GM18499 (cell line): ENCODE measurements around the gene KIF1A.

Experiments used
- ATAC-seq: cut with Tn5 transposase; IDR thresholded peaks from one replicate; pipeline ENCODE4 v1.9.1; 2021; ENCODE audit warnings: moderate number of reproducible peaks; ENCODE audit not compliant: insufficient read depth, unreplicated experiment

Gene KIF1A

DNA sequence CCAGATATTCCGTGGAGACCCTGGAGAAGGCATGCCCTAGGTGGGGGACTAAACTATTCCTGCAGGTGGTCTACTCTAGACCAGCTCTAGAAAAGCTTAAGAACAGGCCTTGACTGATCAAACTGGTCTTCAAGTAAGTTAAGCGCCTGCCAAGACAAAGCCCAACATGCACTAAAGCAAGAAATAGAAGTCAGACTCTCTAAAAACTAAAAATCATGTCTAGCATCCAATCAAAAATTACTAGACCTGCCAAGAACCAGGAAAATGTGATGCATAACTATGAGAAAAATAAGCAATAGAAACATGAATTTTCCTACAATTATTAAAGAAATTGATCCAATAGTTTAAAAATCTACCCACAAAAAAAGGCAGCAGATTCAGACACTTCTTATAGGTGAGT lies 13.6 kb downstream of the KIF1A start:
- ATAC-seq = no peak

DNA sequence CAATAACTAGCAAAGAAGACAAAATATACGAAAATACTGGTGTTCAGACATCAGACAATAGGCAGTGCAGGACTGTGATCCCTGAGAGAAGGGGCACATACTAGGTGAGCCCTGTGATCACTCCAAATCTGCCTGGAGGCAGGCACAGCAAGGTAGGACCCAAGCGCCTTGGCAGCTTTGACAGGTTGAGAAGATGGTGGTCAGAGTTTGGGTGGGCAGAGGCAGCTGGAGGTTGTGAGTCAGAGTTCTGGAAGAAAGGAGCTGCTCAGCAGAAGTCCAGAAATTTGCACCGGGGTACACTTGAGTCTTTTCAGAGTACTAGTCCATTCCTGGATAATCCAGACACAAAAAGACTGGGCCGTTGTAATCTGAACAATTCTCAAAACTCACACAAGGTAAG lies 14.0 kb downstream of the KIF1A start:
- no peak for ATAC-seq

DNA sequence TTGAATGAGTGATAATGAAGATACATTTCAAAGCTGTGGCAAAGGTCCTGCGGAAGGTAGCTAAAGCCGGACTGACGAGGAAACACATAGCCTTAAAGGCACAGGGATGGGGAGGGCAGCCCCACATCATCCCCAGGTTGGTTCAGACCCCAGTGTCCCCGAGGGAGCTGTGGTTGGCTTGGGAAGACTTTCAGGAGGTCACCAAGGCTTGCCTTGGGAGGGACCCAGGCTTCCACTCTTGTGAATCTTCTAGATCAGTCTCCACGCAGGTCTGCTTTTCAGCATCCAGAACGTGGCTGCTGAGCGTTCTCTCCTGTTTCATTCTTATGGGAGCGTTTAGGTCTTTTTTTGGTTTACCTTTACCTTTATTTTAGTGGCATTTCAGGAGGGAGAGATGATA lies 16.8 kb downstream of the KIF1A start:
- no peak for ATAC-seq

GRCh38 chr2:240799033-240799820 lies 20.8 kb downstream of the KIF1A start:
- no peak for ATAC-seq

DNA sequence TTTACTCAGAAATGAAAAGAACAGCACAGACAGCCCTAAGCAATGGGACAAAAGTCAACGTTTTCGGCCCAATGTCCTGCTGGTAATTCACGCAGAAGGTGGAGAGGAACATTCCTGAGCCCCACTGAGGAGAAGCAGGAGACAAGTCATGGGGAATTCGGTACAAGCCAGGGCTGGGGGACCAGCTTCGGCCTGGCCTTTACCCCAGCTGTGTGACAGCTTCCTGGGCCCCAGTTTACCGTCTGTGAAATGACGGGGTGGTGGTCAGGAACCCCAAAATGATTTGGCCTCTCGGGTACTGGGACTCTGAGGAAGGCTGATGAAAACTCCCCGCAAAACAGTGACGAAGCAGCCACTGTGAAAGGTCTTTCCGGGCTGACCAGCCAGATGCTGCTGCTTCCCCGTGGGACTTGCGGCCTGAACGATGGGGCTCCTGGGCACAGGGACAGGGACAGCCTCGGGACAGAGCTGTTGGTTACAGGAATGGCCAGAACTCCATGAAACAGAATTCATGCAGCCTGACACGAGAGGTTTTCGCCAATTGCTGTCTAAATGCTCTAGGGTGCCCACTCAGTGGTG lies 21.6 kb downstream of the KIF1A start:
- no peak for ATAC-seq

DNA sequence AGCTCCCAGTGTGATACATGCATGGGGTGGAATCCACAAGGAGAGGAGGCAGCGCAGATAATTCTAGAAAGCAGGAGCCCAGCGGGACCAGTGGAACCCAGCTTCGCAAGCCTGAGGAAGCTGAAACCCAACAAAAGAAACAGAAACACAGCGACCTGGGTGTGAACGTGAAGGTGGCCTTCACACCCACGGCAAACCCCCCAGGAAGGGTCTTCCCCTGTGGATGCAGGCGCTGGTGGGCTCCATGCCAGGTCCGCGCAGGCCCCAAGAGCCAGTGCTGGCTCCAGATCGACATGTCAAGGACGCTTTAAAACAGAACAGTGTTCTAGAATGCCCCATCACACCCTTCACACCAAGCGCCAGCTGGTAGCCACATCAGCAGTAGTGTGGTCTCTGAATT lies 22.1 kb downstream of the KIF1A start:
- ATAC-seq = no peak

- ATAC-seq = no peak
These were observed 22.5 kb downstream of the KIF1A start for GRCh38 chr2:240797500-240797895.

DNA sequence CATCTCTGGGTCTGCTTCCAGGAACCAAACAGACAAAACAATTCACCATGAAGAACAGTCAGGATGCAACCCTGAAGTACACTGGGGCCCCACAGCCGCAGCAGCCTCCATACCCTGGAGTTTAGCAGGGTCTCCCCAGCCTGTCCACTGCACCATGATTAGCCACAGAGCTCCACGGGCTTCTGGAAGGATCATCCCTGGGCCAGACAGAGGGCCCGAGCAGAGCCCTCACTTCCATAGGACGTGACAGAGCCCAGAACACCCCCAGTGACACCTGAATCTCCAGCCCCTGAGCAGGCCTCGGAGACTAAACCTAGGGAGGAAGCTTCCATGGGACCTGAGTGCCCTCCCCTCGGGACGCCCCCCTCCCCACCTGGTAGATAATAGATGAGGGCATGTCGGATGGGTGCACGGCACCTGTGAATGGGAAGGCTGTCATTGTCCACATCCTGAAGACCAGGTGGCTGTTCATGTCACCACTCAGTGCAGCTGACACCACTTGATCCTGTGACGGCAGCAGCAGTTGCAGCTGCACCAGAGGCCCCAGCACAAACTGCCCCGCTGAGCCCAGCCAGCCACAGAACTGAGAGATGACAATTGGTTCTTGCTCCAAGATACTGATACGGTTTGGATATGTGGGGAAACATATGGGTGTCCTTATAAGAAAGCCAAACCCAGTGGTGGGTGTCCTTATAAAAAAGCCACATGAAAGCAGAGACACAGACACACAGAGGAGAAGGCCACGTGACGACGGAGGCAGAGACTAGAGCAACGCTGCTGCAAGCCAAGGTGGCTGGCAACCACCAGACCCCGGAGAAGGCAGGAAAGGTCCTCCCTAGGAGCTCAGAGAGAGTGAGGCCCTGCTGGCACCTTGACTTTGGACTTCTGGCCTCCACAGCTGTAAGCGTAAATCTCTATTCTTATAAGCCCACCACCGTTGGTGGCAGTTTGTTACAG lies 23.2 kb downstream of the KIF1A start:
- no peak for ATAC-seq

- no peak for ATAC-seq
These were observed 24.0 kb downstream of the KIF1A start for GRCh38 chr2:240795916-240796510.

DNA sequence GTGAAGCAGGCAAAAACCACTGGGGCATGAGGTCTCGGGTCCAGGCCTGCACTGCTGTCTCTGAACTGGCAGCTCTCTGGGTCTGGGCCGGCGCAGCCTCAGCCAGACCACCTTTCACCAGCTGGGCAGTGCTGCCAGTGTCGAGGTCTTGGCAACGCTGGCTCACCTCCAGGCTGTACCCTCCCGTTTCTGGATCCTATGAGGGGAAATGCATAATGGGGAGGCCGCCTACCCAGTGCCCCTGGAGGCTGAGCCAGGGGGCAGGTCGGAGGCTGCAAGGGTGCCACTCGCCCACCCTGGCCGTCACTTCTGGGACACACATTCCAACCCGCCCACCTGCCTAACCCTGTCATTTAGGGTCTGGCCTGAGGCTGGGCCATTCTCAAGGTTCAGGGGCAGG lies 24.6 kb downstream of the KIF1A start:
- no peak for ATAC-seq

DNA sequence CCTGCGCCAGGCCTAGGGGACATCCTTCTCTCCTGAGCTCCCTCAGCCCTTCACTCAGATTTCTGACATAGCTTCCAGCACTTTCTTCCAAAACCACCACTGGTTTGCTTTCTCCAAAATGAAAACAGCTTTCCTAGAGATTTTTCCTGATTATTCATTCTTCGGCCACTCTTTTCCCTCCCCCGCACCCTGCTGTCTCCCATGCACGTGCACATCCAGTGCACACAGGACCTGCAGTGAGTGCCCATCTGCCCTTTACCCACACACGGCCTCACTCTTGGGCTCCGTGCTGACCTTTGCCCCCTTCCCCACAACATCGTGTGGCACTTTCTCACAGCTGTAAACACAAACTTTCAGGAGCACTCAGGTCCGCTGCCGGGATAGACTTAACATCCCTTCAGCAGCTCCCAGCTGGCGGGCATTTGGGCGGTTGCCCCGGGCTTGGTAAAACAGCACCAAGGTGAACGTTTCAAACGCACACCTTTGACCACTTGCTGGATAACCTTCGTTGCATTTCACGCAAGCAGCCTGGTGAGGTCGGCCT lies 25.8 kb downstream of the KIF1A start:
- ATAC-seq = no peak

DNA sequence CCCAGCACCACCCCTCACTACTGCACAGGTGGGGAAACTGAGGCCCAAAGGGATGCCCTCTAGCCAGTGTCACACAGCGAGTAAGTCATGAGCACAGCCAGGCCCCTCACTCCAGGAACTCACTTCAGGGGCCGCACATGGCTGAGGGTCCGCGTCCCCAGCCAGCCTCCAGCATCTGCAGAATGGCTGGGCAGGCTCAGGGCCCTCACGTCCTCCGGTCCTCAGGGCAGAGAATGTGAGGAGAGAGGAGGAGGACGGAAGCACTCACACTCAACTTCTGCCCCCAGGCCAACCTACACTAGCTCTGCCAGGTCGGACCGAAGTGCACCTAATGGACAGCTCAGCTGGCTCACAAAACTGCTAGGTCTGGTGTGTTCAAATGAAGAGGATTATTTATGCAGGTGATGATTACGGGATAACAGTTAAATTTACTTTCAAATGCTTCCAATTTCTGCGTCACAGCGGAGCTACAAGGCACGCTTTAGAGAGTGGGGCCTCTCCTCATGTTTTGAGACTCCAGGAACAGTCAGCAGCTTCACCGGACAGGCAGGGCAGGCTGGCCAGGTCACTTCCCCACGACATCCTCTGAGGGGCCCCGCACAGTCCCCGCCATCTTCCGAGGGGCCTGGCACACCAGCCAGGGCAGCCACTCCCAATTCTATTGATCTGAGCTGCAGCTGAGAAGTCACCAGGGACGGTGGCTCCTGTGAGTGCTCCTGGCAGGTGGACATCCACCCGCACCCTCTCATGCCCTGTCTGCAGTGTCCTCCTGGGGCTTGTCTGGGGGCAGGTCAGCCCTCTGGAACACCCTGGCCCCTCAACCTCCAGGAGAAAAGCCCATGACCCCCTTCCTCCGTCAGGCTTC lies 26.5 kb downstream of the KIF1A start:
- ATAC-seq = no peak

DNA sequence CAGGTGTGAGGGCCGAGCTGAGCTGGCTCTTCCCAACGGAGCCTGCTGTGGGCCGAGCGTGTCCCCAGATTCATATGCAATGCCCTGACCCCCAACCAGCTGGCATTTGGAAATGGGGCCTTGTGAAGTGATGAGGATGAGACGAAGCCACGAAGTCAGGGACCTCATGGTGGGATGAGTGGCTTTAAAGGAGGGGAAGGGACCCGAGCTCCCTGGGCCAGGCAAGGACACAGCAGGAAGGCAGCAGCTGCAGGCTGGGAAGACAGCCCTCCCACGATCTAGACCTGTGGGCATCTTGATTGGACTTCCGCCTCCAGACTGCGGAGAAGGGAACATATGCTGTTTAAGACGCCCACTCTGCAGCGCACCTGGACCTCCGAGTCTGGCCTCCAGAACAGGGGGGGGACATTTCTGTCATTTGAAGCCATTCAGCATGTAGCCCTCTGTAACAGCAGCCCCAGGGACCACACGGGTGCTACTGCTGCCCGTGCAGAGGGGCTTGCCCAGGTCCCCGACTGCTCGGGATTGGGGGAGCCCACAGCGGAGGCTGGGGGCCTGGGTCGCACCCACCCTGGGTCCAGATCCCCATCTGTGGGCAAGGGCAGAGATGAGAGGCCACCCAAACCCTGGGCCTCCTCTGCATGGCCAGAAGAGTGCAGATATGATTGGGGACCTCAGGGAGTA lies 27.2 kb downstream of the KIF1A start:
- no peak for ATAC-seq

DNA sequence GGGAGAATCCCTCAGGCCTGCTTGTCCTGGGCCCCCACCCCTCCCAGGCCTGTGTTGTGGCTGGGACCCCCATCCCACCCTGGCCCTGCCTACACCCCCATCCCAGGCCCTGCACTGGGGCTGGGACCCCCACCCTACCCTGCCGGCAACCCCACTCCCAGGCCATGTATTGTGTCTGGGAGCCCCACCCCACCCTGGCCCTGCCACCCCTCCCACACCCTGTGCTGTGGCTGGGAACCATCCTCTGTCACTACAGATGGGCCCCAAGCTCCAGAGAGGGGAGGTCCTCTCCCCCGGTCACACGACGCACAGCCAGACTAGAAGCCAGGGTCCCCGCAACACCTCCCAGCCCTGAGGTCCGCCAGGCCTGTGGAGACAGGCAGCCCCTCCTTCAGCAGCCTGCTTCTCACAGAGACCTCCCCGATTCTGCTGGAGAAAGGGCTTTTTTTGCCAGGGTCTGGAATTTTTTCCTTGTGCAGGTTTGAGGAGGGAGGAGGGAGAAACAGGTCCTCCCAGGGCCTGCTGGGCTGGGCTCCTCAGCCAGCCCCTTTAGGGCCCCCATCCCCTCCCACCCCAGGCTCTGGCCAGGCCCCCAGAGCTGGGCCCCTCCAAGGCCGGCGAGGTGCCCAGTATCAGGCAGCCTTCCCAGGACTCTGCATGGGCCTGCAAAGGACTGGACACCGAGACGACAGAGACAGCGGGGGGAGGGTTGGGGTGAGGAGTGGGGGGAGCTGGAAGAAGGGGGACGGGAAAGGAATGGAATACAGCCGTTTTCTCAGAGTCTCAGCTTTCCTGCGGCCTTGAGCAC lies 28.0 kb downstream of the KIF1A start:
- ATAC-seq = no peak

DNA sequence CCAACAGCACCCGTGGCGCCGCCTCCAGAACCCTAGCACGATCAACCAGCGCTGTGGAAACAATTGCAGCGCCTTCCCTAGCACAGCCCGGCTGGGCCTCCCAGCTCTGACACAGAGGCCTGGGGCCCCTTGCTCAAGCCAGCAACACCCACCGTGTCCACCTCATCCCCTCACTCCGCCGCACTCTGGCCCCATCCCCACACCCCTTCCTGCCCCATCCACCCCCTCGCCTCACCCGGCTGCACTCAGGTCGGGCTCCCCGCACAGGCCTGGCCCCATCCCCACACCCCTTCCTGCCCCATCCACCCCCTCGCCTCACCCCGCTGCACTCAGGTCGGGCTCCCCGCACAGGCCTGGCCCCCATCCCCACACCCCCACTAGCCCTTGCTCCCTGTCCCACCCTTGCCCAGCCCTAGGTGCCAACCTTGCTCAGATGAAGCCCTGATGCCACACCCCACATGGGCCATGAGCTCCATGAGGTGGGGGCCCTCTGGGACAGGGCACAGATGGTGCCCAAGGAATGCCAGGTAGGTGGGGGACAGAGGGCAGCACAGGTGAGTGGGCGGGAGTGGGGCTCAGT lies 28.7 kb downstream of the KIF1A start:
- no peak for ATAC-seq

GRCh38 chr2:240790370-240791220 lies 29.4 kb downstream of the KIF1A start:
- ATAC-seq = no peak
